ENCODE data around the gene SORCS3.

DNA sequence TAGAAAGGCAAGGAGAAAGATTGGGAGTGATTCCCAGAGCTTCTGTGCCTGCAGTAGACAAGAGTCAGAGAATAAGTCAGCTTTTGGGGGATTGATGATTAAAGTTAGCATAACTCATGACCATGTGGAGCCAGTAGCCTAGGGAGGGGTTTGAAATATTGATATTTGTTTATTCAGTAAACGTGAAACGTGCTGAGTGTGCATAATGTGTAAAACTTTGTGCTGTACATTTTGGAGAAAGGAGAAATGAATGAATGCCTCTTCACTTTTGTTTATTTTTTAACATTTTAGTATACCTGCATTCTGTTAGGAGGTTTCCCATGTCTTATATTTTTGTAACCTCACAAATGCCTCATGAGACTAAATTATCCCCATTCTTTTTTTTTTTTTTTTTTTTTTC, 272.3 kb downstream of the SORCS3 start:
- TF ChIP-seq, protein P1, sequence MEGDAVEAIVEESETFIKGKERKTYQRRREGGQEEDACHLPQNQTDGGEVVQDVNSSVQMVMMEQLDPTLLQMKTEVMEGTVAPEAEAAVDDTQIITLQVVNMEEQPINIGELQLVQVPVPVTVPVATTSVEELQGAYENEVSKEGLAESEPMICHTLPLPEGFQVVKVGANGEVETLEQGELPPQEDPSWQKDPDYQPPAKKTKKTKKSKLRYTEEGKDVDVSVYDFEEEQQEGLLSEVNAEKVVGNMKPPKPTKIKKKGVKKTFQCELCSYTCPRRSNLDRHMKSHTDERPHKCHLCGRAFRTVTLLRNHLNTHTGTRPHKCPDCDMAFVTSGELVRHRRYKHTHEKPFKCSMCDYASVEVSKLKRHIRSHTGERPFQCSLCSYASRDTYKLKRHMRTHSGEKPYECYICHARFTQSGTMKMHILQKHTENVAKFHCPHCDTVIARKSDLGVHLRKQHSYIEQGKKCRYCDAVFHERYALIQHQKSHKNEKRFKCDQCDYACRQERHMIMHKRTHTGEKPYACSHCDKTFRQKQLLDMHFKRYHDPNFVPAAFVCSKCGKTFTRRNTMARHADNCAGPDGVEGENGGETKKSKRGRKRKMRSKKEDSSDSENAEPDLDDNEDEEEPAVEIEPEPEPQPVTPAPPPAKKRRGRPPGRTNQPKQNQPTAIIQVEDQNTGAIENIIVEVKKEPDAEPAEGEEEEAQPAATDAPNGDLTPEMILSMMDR (IDR thresholded peaks at IDR 0.05), result no peak
- TF ChIP-seq POLR2A (IDR thresholded peaks at IDR 0.05), result no peak
